ACC112 (cell line): ENCODE data around the gene BCAS3.

Experiments
- H2AFZ ChIP-seq: fragments of 200-600 bp; sonication (generic); one replicate; pipeline ENCODE4 v1.6.0; 2017; ENCODE audit warnings: antibody characterized with exemption, low read length; ENCODE audit not compliant: unreplicated experiment
- H3K27ac ChIP-seq: fragments of 200-600 bp; sonication (generic); 2 replicates; pipeline ENCODE4 v1.5.1; 2014; ENCODE audit warnings: low read depth, mild to moderate bottlenecking, antibody characterized with exemption, low read length, moderate library complexity
- H3K27me3 ChIP-seq: fragments of 200-600 bp; sonication (generic); 2 replicates; pipeline ENCODE4 v1.6.1; 2014; ENCODE audit warnings: mild to moderate bottlenecking, antibody characterized with exemption, low read length, moderate library complexity, mixed read lengths; ENCODE audit not compliant: insufficient read depth
- H3K36me3 ChIP-seq: fragments of 200-600 bp; sonication (generic); 2 replicates; pipeline ENCODE4 v1.6.1; 2016; ENCODE audit warnings: mild to moderate bottlenecking, antibody characterized with exemption, low read length, moderate library complexity, mixed read lengths; ENCODE audit not compliant: insufficient read depth
- H3K4me1 ChIP-seq: fragments of 200-600 bp; sonication (generic); one replicate; pipeline ENCODE4 v1.6.1; 2016; ENCODE audit warnings: low read length, mixed read lengths; ENCODE audit not compliant: insufficient read depth, unreplicated experiment, control insufficient read depth
- H3K4me3 ChIP-seq: fragments of 200-600 bp; sonication (generic); 2 replicates; pipeline ENCODE4 v1.5.1; 2014; ENCODE audit warnings: mild to moderate bottlenecking, low read depth, low read length
- H3K79me2 ChIP-seq: fragments of 200-600 bp; sonication (generic); one replicate; pipeline ENCODE4 v1.6.0; 2016; ENCODE audit warnings: low read length; ENCODE audit not compliant: control insufficient read depth, unreplicated experiment, insufficient read depth

The BCAS3 gene

GRCh38 chr17:61366076-61366714, 688.5 kb downstream of the BCAS3 start:
- no peaks in the 10 kb centered on the region for H3K36me3 ChIP-seq
- no peaks in the 10 kb centered on the region for H3K79me2 ChIP-seq
- H3K27me3 ChIP-seq = no peaks in the 10 kb centered on the region
- peaks cover 8% of the 10 kb centered on the region for H3K4me1 ChIP-seq
- H3K27ac ChIP-seq = no peak overlapping the region
- no peak overlapping the region for H3K4me3 ChIP-seq
- no peak overlapping the region for H2AFZ ChIP-seq

GRCh38 chr17:61366715-61367413, 689.2 kb downstream of the BCAS3 start:
- no peak overlapping the region for H3K4me3 ChIP-seq
- H3K79me2 ChIP-seq = no peaks in the 10 kb centered on the region
- H3K27ac ChIP-seq = no peak overlapping the region
- H3K36me3 ChIP-seq = no peaks in the 10 kb centered on the region
- no peak overlapping the region for H2AFZ ChIP-seq
- no peaks in the 10 kb centered on the region for H3K27me3 ChIP-seq
- H3K4me1 ChIP-seq = peaks cover 2% of the 10 kb centered on the region

GRCh38 chr17:61368049-61368831, 690.6 kb downstream of the BCAS3 start:
- no peaks in the 10 kb centered on the region for H3K4me1 ChIP-seq
- no peaks in the 10 kb centered on the region for H3K27me3 ChIP-seq

GRCh38 chr17:61368832-61369450, 691.3 kb downstream of the BCAS3 start:
- no peaks in the 10 kb centered on the region for H3K36me3 ChIP-seq
- H3K79me2 ChIP-seq = no peaks in the 10 kb centered on the region
- no peak overlapping the region for H2AFZ ChIP-seq
- no peak overlapping the region for H3K4me3 ChIP-seq
- H3K27ac ChIP-seq = no peak overlapping the region
- H3K27me3 ChIP-seq = no peaks in the 10 kb centered on the region
- H3K4me1 ChIP-seq = no peaks in the 10 kb centered on the region

More at GRCh38 chr17:61368049-61368831, 690.6 kb downstream of the BCAS3 start:
- H2AFZ ChIP-seq = no peak overlapping the region
- H3K27ac ChIP-seq = no peak overlapping the region
- H3K79me2 ChIP-seq = no peaks in the 10 kb centered on the region
- no peak overlapping the region for H3K4me3 ChIP-seq
- no peaks in the 10 kb centered on the region for H3K36me3 ChIP-seq

- Histone ChIP-seq H3K4me3 (no peak overlapping the region), H3K79me2 (no peaks in the 10 kb centered on the region), H3K36me3 (no peaks in the 10 kb centered on the region), H3K4me1 (no peaks in the 10 kb centered on the region), H3K27ac (no peak overlapping the region), H3K27me3 (no peaks in the 10 kb centered on the region), H2AFZ (no peak overlapping the region)
Observed at GRCh38 chr17:61369751-61370150, 692.1 kb downstream of the BCAS3 start.

GRCh38 chr17:61371179-61371578, 693.5 kb downstream of the BCAS3 start:
- Histone ChIP-seq H3K36me3 (no peaks in the 10 kb centered on the region), H3K4me1 (no peaks in the 10 kb centered on the region), H2AFZ (no peak overlapping the region), H3K27me3 (no peaks in the 10 kb centered on the region), H3K4me3 (no peak overlapping the region), H3K27ac (no peak overlapping the region), H3K79me2 (no peaks in the 10 kb centered on the region)

GRCh38 chr17:61371606-61372005, 694.0 kb downstream of the BCAS3 start:
- Histone ChIP-seq H3K79me2 (no peaks in the 10 kb centered on the region), H3K27ac (no peak overlapping the region), H3K4me1 (no peaks in the 10 kb centered on the region), H3K27me3 (no peaks in the 10 kb centered on the region), H3K36me3 (no peaks in the 10 kb centered on the region), H3K4me3 (no peak overlapping the region), H2AFZ (no peak overlapping the region)

- no peak overlapping the region for H3K4me3 ChIP-seq
- H3K27me3 ChIP-seq = no peaks in the 10 kb centered on the region
- no peak overlapping the region for H2AFZ ChIP-seq
- H3K4me1 ChIP-seq = no peaks in the 10 kb centered on the region
- H3K79me2 ChIP-seq = no peaks in the 10 kb centered on the region
- H3K27ac ChIP-seq = no peak overlapping the region
- no peaks in the 10 kb centered on the region for H3K36me3 ChIP-seq
Observed at GRCh38 chr17:61372436-61372835, 694.8 kb downstream of the BCAS3 start.

- Histone ChIP-seq H3K27ac (no peak overlapping the region), H3K4me3 (no peak overlapping the region), H2AFZ (no peak overlapping the region), H3K36me3 (no peaks in the 10 kb centered on the region), H3K27me3 (no peaks in the 10 kb centered on the region), H3K4me1 (no peaks in the 10 kb centered on the region), H3K79me2 (no peaks in the 10 kb centered on the region)
Observed at GRCh38 chr17:61376931-61377838, 699.5 kb downstream of the BCAS3 start.
